HEK293 (cell line): ENCODE results near the gene CRTC3.

Experiments used
- CTCF ChIA-PET: fragments of 350-600 bp; formaldehyde crosslinking; extraction: SDS; loops from one replicate; lab custom pipeline; 2021; ENCODE audit warnings: antibody characterized with exemption; lab: Yijun Ruan, JAX
- POLR2A ChIA-PET: fragments of 300-600 bp; formaldehyde crosslinking; extraction: SDS; loops from one replicate; lab custom pipeline; 2020; ENCODE audit warnings: antibody characterized with exemption, inconsistent platforms; lab: Yijun Ruan, JAX
- H3K27ac ChIP-seq: fragments of 200-500 bp; sonication (Bioruptor generic); 2 replicates; pipeline ENCODE4 v1.5.1; 2014; ENCODE audit warnings: low read depth, low read length, control low read depth, inconsistent platforms; ENCODE audit errors: extremely low read depth
- H3K36me3 ChIP-seq, 2 experiments: fragments of 200-500 bp in 1 of 2; sonication (Bioruptor generic) in 1 of 2; 1 replicate in 1 of 2; 2 replicates in 1 of 2; pipeline ENCODE4 v1.5.1; 2014 to 2017; ENCODE audit warnings: inconsistent platforms in 2 of 2, low read length in 2 of 2; ENCODE audit not compliant: control insufficient read depth in 2 of 2, insufficient read depth in 1 of 2
- H3K4me1 ChIP-seq: fragments of 200-500 bp; sonication (Bioruptor generic); 2 replicates; pipeline ENCODE4 v1.5.1; 2014; ENCODE audit warnings: mild to moderate bottlenecking, low read length, inconsistent platforms; ENCODE audit not compliant: control insufficient read depth, insufficient read depth
- H3K4me3 ChIP-seq: 2 replicates; pipeline ENCODE4 v1.5.1; 2011; ENCODE audit warnings: low read depth, mild to moderate bottlenecking, control low read depth, low read length, moderate library complexity
- H3K9me3 ChIP-seq: fragments of 200-500 bp; sonication (Bioruptor generic); 2 replicates; pipeline ENCODE4 v1.5.1; 2014; ENCODE audit warnings: low read depth, low read length, inconsistent platforms; ENCODE audit not compliant: control insufficient read depth, insufficient read depth
- GLI4 ChIP-seq: fragments of 450-650 bp; formaldehyde crosslinking; IDR thresholded peaks from 2 replicates; pipeline ENCODE4 v1.5.1; 2016; ENCODE audit warnings: missing biosample characterization, missing genetic modification characterization
- GLIS1 ChIP-seq: fragments of 450-650 bp; formaldehyde crosslinking; IDR thresholded peaks from 2 replicates; pipeline ENCODE4 v1.5.1; 2016; ENCODE audit warnings: missing biosample characterization, missing genetic modification characterization
- GLIS2 ChIP-seq: fragments of 450-650 bp; formaldehyde crosslinking; IDR thresholded peaks from 2 replicates; pipeline ENCODE4 v1.5.1; 2016; ENCODE audit warnings: missing biosample characterization, missing genetic modification characterization
- HOXA7 ChIP-seq: sonication (generic); formaldehyde crosslinking; IDR thresholded peaks from 2 replicates; pipeline ENCODE4 v1.8.1; 2022; ENCODE audit warnings: missing genetic modification reagents, borderline replicate concordance
- IKZF3 ChIP-seq: fragments of 450-650 bp; IDR thresholded peaks from 2 replicates; pipeline ENCODE4 v1.5.0; 2018; ENCODE audit warnings: missing biosample characterization, mild to moderate bottlenecking, missing genetic modification characterization, moderate library complexity
- KLF7 ChIP-seq: fragments of 450-650 bp; formaldehyde crosslinking; IDR thresholded peaks from 2 replicates; pipeline ENCODE4 v1.5.1; 2016; ENCODE audit warnings: missing biosample characterization, missing genetic modification characterization, borderline replicate concordance
- KLF8 ChIP-seq: fragments of 450-650 bp; formaldehyde crosslinking; IDR thresholded peaks from 2 replicates; pipeline ENCODE4 v1.5.1; 2016; ENCODE audit warnings: missing biosample characterization, missing genetic modification characterization
- MEIS1 ChIP-seq: sonication (generic); formaldehyde crosslinking; IDR thresholded peaks from 2 replicates; pipeline ENCODE4 v1.8.1; 2022; ENCODE audit warnings: missing genetic modification reagents, mild to moderate bottlenecking, borderline replicate concordance
- SETDB1 ChIP-seq: IDR thresholded peaks from one replicate; pipeline ENCODE4 v1.6.1; 2017; ENCODE audit warnings: mild to moderate bottlenecking, low read length, moderate library complexity, mixed read lengths; ENCODE audit not compliant: insufficient read length
- SP2 ChIP-seq: fragments of 450-650 bp; formaldehyde crosslinking; IDR thresholded peaks from 2 replicates; pipeline ENCODE4 v1.5.1; 2016; ENCODE audit warnings: missing biosample characterization, missing genetic modification characterization
- TRIM28 ChIP-seq: IDR thresholded peaks from 2 replicates; pipeline ENCODE4 v1.6.1; 2011; ENCODE audit warnings: low read length, control low read depth, borderline replicate concordance
- WT1 ChIP-seq: fragments of 450-650 bp; formaldehyde crosslinking; IDR thresholded peaks from 2 replicates; pipeline ENCODE4 v1.5.1; 2016; ENCODE audit warnings: missing biosample characterization, missing genetic modification characterization
- ZBTB20 ChIP-seq: fragments of 450-650 bp; formaldehyde crosslinking; IDR thresholded peaks from 2 replicates; pipeline ENCODE4 v1.5.1; 2016; ENCODE audit warnings: missing biosample characterization, missing genetic modification characterization
- ZBTB8A ChIP-seq: fragments of 450-650 bp; formaldehyde crosslinking; IDR thresholded peaks from 2 replicates; pipeline ENCODE4 v1.5.1; 2016; ENCODE audit warnings: missing biosample characterization, missing genetic modification characterization
- ZEB2 ChIP-seq: fragments of 450-650 bp; formaldehyde crosslinking; IDR thresholded peaks from 2 replicates; pipeline ENCODE4 v1.5.1; 2016; ENCODE audit warnings: missing biosample characterization, missing genetic modification characterization
- ZIC2 ChIP-seq: fragments of 450-650 bp; formaldehyde crosslinking; IDR thresholded peaks from 2 replicates; pipeline ENCODE4 v1.5.1; 2016; ENCODE audit warnings: missing biosample characterization, missing genetic modification characterization
- ZNF292 ChIP-seq: fragments of 450-650 bp; formaldehyde crosslinking; IDR thresholded peaks from 2 replicates; pipeline ENCODE4 v1.5.1; 2016; ENCODE audit warnings: low read depth, missing biosample characterization, missing genetic modification characterization, borderline replicate concordance
- ZNF341 ChIP-seq: fragments of 450-650 bp; formaldehyde crosslinking; IDR thresholded peaks from 2 replicates; pipeline ENCODE4; 2016; ENCODE audit warnings: low read depth, missing biosample characterization, missing genetic modification characterization
- ZNF394 ChIP-seq: fragments of 450-650 bp; formaldehyde crosslinking; IDR thresholded peaks from 2 replicates; pipeline ENCODE4 v1.5.1; 2016; ENCODE audit warnings: missing biosample characterization, missing genetic modification characterization, mild to moderate bottlenecking, moderate library complexity, borderline replicate concordance
- ZNF416 ChIP-seq: fragments of 450-650 bp; formaldehyde crosslinking; IDR thresholded peaks from 2 replicates; pipeline ENCODE4 v1.5.1; 2016; ENCODE audit warnings: missing biosample characterization, missing genetic modification characterization
- ZNF529 ChIP-seq: fragments of 450-650 bp; formaldehyde crosslinking; IDR thresholded peaks from 2 replicates; pipeline ENCODE4 v1.5.1; 2017; ENCODE audit warnings: missing genetic modification characterization, missing biosample characterization; ENCODE audit not compliant: insufficient replicate concordance
- ZNF544 ChIP-seq: fragments of 450-650 bp; formaldehyde crosslinking; IDR thresholded peaks from 2 replicates; pipeline ENCODE4 v1.5.0; 2017; ENCODE audit warnings: missing biosample characterization, missing genetic modification characterization
- ZNF561 ChIP-seq: fragments of 450-650 bp; IDR thresholded peaks from 2 replicates; pipeline ENCODE4 v1.5.1; 2018; ENCODE audit warnings: missing biosample characterization, missing genetic modification characterization, borderline replicate concordance
- ZNF596 ChIP-seq: fragments of 450-650 bp; IDR thresholded peaks from 2 replicates; pipeline ENCODE4 v1.5.0; 2018; ENCODE audit warnings: missing biosample characterization, mild to moderate bottlenecking, missing genetic modification characterization, moderate library complexity
- ZNF664 ChIP-seq: fragments of 450-650 bp; formaldehyde crosslinking; IDR thresholded peaks from 2 replicates; pipeline ENCODE4 v1.5.1; 2016; ENCODE audit warnings: missing biosample characterization, missing genetic modification characterization
- ZNF777 ChIP-seq: fragments of 450-650 bp; formaldehyde crosslinking; IDR thresholded peaks from 2 replicates; pipeline ENCODE4 v1.5.1; 2017; ENCODE audit warnings: missing biosample characterization, missing genetic modification characterization, borderline replicate concordance
- TF ChIP-seq, protein P1 (sequence below): fragments of 450-650 bp; formaldehyde crosslinking; IDR thresholded peaks from 2 replicates; pipeline ENCODE4 v1.5.1; 2016; ENCODE audit warnings: missing biosample characterization, missing genetic modification characterization
- TF ChIP-seq, protein P2 (sequence below): fragments of 450-650 bp; formaldehyde crosslinking; IDR thresholded peaks from 2 replicates; pipeline ENCODE4 v1.5.1; 2016; ENCODE audit warnings: missing biosample characterization, missing genetic modification characterization
- TF ChIP-seq, protein P3 (sequence below): fragments of 450-650 bp; formaldehyde crosslinking; IDR thresholded peaks from 2 replicates; pipeline ENCODE4 v1.5.1; 2016; ENCODE audit warnings: missing biosample characterization, missing genetic modification characterization
- TF ChIP-seq, protein P4 (sequence below): fragments of 450-650 bp; formaldehyde crosslinking; IDR thresholded peaks from 2 replicates; pipeline ENCODE4 v1.5.1; 2017; ENCODE audit warnings: missing biosample characterization, missing genetic modification characterization
- TF ChIP-seq, protein P5 (sequence below): fragments of 450-650 bp; formaldehyde crosslinking; IDR thresholded peaks from 2 replicates; pipeline ENCODE4 v1.5.1; 2016; ENCODE audit warnings: missing biosample characterization, missing genetic modification characterization

The CRTC3 gene

DNA sequence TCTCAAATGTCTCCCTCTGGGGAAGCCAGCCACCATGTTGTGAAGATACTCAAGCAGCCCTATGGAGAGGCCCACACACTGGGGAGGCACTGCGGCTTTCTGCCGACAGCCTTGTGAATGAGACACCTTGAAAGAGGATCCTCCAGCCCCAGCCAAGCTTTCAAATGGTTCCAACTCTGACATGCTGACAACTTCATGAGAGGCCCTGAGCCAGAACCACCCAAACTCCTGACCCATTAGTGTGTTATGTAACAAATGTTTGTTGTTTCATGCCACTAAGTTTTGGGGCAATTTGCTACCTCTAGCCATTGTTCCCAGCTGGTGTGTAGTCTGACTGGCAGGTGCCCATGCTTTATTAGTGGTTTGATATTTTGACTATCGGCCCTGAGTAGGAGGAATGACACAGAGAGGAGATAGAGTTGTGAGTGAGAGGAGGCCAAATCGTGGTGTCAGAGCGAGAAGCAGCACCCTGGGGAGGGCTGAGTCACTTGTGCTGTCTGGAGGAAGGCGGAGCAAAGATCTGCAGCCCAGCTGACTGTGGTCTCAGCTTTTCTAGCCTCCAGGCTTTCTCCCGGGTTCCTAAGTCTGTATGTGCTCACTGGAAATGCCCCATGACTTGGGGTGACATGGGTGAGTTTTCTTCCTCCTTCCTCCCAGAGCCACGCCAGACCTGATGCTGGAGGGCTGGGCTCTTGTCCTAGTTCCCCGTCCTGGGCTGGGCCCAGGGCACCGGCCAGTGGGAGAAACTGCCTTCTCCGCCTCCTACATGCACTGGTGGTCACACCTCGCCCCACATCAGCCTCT is 130.7 kb downstream of the CRTC3 start:
- Histone ChIP-seq H3K36me3 (no peaks in the 10 kb centered on the region; a peak in 1 of 3 replicates), H3K9me3 (no peaks in the 10 kb centered on the region), H3K4me3 (no peak overlapping the region), H3K4me1 (no peaks in the 10 kb centered on the region; the same call in 1 of the 2 replicates), H3K27ac (no peak overlapping the region)
- ChIA-PET CTCF (interaction anchor here (0.6 to 1.8 kb wide), 6 partner anchors 13 to 1548 kb away, joined by 3 to 8 read pairs (median 5); no protein-coding TSS in a partner anchor), POLR2A (no interaction called here)
- TF ChIP-seq WT1 (tag by site-specific recombination) (no peak), ZNF777 (tag by site-specific recombination) (no peak), ZNF664 (tag by site-specific recombination) (no peak), ZNF341 (tag by site-specific recombination) (no peak; the same call in none of the 2 replicates), ZNF292 (tag by site-specific recombination) (no peak), ZNF561 (0 out of 2 replicates have a peak, but pooled peaks have one; percentile 21), HOXA7 (no peak), ZNF529 (tag by site-specific recombination) (no peak), IKZF3 (tag by site-specific recombination) (no peak), SP2 (tag by site-specific recombination) (0 out of 2 replicates have a peak, but pooled peaks have one; percentile 7), ZBTB20 (tag by site-specific recombination) (peak; percentile 92), KLF7 (tag by site-specific recombination) (no peak), GLI4 (no peak), ZBTB8A (tag by site-specific recombination) (0 out of 2 replicates have a peak, but pooled peaks have one; percentile 15), ZEB2 (tag by site-specific recombination) (peak; percentile 38; the same call in 1 of the 2 replicates), KLF8 (tag by site-specific recombination) (peak; percentile 22; the same call in 1 of the 2 replicates), ZIC2 (tag by site-specific recombination) (peak; percentile 47), GLIS1 (peak; percentile 38; the same call in 1 of the 2 replicates), ZNF394 (tag by site-specific recombination) (peak; percentile 37; the same call in 1 of the 2 replicates), GLIS2 (no peak; the same call in 1 of the 2 replicates), ZNF544 (tag by site-specific recombination) (no peak), ZNF416 (no peak), SETDB1 (no peak), TRIM28 (0 out of 2 replicates have a peak, but pooled peaks have one; percentile 7), ZNF596 (tag by site-specific recombination) (no peak), MEIS1 (CRISPR knock-in tag) (no peak)
- TF ChIP-seq, protein P1, sequence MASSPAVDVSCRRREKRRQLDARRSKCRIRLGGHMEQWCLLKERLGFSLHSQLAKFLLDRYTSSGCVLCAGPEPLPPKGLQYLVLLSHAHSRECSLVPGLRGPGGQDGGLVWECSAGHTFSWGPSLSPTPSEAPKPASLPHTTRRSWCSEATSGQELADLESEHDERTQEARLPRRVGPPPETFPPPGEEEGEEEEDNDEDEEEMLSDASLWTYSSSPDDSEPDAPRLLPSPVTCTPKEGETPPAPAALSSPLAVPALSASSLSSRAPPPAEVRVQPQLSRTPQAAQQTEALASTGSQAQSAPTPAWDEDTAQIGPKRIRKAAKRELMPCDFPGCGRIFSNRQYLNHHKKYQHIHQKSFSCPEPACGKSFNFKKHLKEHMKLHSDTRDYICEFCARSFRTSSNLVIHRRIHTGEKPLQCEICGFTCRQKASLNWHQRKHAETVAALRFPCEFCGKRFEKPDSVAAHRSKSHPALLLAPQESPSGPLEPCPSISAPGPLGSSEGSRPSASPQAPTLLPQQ (tag by site-specific recombination): 0 out of 2 replicates have a peak, but pooled peaks have one; percentile 22
- TF ChIP-seq, protein P2, sequence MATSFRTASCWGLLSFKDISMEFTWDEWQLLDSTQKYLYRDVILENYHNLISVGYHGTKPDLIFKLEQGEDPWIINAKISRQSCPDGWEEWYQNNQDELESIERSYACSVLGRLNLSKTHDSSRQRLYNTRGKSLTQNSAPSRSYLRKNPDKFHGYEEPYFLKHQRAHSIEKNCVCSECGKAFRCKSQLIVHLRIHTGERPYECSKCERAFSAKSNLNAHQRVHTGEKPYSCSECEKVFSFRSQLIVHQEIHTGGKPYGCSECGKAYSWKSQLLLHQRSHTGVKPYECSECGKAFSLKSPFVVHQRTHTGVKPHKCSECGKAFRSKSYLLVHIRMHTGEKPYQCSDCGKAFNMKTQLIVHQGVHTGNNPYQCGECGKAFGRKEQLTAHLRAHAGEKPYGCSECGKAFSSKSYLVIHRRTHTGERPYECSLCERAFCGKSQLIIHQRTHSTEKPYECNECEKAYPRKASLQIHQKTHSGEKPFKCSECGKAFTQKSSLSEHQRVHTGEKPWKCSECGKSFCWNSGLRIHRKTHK (tag by site-specific recombination): no peak
- TF ChIP-seq, protein P3, sequence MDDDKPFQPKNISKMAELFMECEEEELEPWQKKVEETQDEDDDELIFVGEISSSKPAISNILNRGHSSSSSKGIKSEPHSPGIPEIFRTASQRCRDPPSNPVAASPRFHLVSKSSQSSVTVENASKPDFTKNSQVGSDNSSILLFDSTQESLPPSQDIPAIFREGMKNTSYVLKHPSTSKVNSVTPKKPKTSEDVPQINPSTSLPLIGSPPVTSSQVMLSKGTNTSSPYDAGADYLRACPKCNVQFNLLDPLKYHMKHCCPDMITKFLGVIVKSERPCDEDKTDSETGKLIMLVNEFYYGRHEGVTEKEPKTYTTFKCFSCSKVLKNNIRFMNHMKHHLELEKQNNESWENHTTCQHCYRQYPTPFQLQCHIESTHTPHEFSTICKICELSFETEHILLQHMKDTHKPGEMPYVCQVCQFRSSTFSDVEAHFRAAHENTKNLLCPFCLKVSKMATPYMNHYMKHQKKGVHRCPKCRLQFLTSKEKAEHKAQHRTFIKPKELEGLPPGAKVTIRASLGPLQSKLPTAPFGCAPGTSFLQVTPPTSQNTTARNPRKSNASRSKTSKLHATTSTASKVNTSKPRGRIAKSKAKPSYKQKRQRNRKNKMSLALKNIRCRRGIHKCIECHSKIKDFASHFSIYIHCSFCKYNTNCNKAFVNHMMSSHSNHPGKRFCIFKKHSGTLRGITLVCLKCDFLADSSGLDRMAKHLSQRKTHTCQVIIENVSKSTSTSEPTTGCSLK (tag by site-specific recombination): no peak
- TF ChIP-seq, protein P4, sequence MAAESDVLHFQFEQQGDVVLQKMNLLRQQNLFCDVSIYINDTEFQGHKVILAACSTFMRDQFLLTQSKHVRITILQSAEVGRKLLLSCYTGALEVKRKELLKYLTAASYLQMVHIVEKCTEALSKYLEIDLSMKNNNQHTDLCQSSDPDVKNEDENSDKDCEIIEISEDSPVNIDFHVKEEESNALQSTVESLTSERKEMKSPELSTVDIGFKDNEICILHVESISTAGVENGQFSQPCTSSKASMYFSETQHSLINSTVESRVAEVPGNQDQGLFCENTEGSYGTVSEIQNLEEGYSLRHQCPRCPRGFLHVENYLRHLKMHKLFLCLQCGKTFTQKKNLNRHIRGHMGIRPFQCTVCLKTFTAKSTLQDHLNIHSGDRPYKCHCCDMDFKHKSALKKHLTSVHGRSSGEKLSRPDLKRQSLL: peak; percentile 37; the same call in 1 of the 2 replicates
- TF ChIP-seq, protein P5, sequence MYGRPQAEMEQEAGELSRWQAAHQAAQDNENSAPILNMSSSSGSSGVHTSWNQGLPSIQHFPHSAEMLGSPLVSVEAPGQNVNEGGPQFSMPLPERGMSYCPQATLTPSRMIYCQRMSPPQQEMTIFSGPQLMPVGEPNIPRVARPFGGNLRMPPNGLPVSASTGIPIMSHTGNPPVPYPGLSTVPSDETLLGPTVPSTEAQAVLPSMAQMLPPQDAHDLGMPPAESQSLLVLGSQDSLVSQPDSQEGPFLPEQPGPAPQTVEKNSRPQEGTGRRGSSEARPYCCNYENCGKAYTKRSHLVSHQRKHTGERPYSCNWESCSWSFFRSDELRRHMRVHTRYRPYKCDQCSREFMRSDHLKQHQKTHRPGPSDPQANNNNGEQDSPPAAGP (tag by site-specific recombination): 0 out of 2 replicates have a peak, but pooled peaks have one; percentile 26
